Measurements from ENCODE around the gene B4GALT3. TPM values are rescaled to one million over a fixed set of nuclear protein-coding genes. Genes with fewer than 3 reads are reported as not detected.

Gene B4GALT3
- total and polyA plus RNA-seq, 2 of the 4 experiments (the other 2 are of a cell fraction) = 19.9 to 36.0 TPM

DNA sequence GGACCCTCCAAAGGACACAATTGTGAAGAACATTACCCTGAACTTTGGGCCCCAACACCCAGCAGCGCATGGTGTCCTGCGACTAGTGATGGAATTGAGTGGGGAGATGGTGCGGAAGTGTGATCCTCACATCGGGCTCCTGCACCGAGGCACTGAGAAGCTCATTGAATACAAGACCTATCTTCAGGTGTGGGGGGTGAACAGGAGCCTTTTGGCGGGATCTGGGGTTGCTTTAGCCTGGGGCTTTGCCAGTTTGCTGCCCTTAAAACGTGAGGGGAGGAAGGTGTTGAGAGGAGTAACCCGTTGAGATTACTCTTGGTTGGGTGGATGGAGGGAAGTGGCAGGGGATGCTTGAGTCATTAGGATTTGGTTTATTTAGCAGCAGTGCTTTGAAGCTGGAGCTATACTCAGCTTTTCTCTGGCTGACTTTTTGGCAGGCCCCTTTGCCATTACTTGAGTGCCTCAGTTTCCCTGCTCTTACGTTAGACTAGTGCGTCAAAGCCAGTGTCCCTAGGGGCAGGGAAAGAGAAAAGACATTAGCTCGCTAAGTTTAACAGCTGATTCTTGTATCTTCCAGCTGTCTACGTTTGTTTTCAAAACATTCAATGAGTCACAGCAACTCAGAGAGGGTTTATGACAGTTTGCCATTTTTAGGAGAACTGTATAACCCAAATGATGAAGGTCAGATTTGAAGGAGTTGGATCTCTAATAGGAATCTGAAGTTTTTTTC is 29.3 kb upstream of the B4GALT3 start:
- ChIA-PET POLR2A (ENCODE audit: unreplicated experiment) (no interaction called here), CTCF (interaction anchor here (0.7 to 1.1 kb wide), 3 partner anchors 11 to 175 kb away, joined by 3 to 4 read pairs (median 3); no protein-coding TSS in a partner anchor)
- peaks cover 12% of the 10 kb centered on the region for H4K20me1 ChIP-seq (ENCODE audit: insufficient read depth, low read length)
- no peak overlapping the region for H2AK9ac ChIP-seq (replicated peaks; ENCODE audit: low read depth, low read length, poor library complexity)
- no peak overlapping the region; the same call in 1 of the 2 replicates for H2AK5ac ChIP-seq (ENCODE audit: low read depth, low read length)
- no peaks in the 10 kb centered on the region for H3K9me3 ChIP-seq (ENCODE audit: control insufficient read depth, insufficient read depth, low read length)
- peak overlapping the region in 1 of 2 experiments; percentile 2; a peak in 1 of 4 replicates for H4K8ac ChIP-seq (ENCODE audit: low read depth in 2 of 2, low read length in 2 of 2)
- 95% methylated on average over 4 of the region's 12 CpGs; no CpG with 5 or more reads in 1 of the 2 experiments for WGBS, 2 experiments (ENCODE audit: extremely low coverage in 2 of 2, insufficient read length in 1 of 2)
- no peak overlapping the region for H3K4ac ChIP-seq (ENCODE audit: low read depth, low read length)
- H3K56ac ChIP-seq (ENCODE audit: extremely low read depth, insufficient read depth, low read length) = no peak overlapping the region
- H2BK20ac ChIP-seq (ENCODE audit: low read depth, low read length) = no peak overlapping the region
- intact Hi-C loops (cut with micrococcal nuclease) = no loop called here
- H3K27me3 ChIP-seq (ENCODE audit: control insufficient read depth, insufficient read depth, low read length) = no peaks in the 10 kb centered on the region
- H4K5ac ChIP-seq (ENCODE audit: low read depth, low read length) = no peak overlapping the region
- peak overlapping the region; percentile 22; the same call in 1 of the 2 replicates for H3K18ac ChIP-seq (ENCODE audit: low read depth, low read length)
- TF ChIP-seq FOS (IDR thresholded peaks at IDR 0.05; ENCODE audit: low read depth, low read length) = peak; percentile 54; the same call in 1 of the 2 replicates
- TF ChIP-seq CEBPB (IDR thresholded peaks at IDR 0.05; ENCODE audit: low read depth, low read length) = no peak
- TF ChIP-seq BHLHE40 (IDR thresholded peaks at IDR 0.05; ENCODE audit: low read depth, low read length) = peak; percentile 9; the same call in 1 of the 2 replicates
- TF ChIP-seq USF2 (IDR thresholded peaks at IDR 0.05; ENCODE audit: low read depth, low read length) = no peak
- H2BK15ac ChIP-seq (ENCODE audit: low read depth, low read length) = no peak overlapping the region
- H3K9me1 ChIP-seq (ENCODE audit: insufficient read depth, low read length) = peaks cover 11% of the 10 kb centered on the region
- no TSS peak for BruUV-seq (replicated peaks)
- peaks cover 28 to 54% of the 10 kb centered on the region in 2 experiments for H3K79me1 ChIP-seq (ENCODE audit: low read depth in 1 of 2, low read length in 2 of 2)
- ATAC-seq (ENCODE audit: low read depth) (peak; percentile 18), DNase-seq (peak; percentile 71)
- H3K4me2 ChIP-seq (ENCODE audit: low read depth, low read length) = peak overlapping the region; percentile 62
- H3K36me3 ChIP-seq (ENCODE audit: control insufficient read depth, insufficient read depth, low read length) = peaks cover 29% of the 10 kb centered on the region
- H3K4me3 ChIP-seq (ENCODE audit: insufficient read depth, low read depth, low read length) = no peak overlapping the region
- no peak overlapping the region for H2BK120ac ChIP-seq (ENCODE audit: low read depth, low read length)
- dilution Hi-C loops (cut with HindIII; ENCODE audit: low sequenced_read_pairs, unreplicated experiment) = no loop called here
- no peak overlapping the region for H2AFZ ChIP-seq (replicated peaks; ENCODE audit: low read length, poor library complexity)
- H3K9ac ChIP-seq (ENCODE audit: low read depth, low read length) = no peak overlapping the region
- peak overlapping the region; percentile 10 for H2BK5ac ChIP-seq (ENCODE audit: low read depth, low read length, poor library complexity, severe bottlenecking)
- peak overlapping the region; percentile 68; the same call in 1 of the 2 replicates for H3K27ac ChIP-seq (ENCODE audit: insufficient read depth, low read length)
- H4K91ac ChIP-seq (ENCODE audit: insufficient read depth, low read depth, low read length) = no peak overlapping the region
- no peak overlapping the region for H3K23ac ChIP-seq (ENCODE audit: low read depth, low read length)
- no peak overlapping the region for H3K14ac ChIP-seq (replicated peaks; ENCODE audit: low read depth, low read length)
- H3K4me1 ChIP-seq (ENCODE audit: control insufficient read depth, insufficient read depth, low read length) = peaks cover 12% of the 10 kb centered on the region
- in situ Hi-C loops (cut with MboI; ENCODE audit: low sequenced_read_pairs) = no loop called here

All from IMR-90 (cell line).